ENCODE results near the gene DNAI2. TPM values are rescaled to one million over a fixed set of nuclear protein-coding genes. Genes with fewer than 3 reads are reported as not detected.

Gene DNAI2
- total and polyA plus RNA-seq, 9 of the 15 experiments (the other 6 are each of a cell fraction or from before 2014, with no cell fraction given), result not detected

DNA sequence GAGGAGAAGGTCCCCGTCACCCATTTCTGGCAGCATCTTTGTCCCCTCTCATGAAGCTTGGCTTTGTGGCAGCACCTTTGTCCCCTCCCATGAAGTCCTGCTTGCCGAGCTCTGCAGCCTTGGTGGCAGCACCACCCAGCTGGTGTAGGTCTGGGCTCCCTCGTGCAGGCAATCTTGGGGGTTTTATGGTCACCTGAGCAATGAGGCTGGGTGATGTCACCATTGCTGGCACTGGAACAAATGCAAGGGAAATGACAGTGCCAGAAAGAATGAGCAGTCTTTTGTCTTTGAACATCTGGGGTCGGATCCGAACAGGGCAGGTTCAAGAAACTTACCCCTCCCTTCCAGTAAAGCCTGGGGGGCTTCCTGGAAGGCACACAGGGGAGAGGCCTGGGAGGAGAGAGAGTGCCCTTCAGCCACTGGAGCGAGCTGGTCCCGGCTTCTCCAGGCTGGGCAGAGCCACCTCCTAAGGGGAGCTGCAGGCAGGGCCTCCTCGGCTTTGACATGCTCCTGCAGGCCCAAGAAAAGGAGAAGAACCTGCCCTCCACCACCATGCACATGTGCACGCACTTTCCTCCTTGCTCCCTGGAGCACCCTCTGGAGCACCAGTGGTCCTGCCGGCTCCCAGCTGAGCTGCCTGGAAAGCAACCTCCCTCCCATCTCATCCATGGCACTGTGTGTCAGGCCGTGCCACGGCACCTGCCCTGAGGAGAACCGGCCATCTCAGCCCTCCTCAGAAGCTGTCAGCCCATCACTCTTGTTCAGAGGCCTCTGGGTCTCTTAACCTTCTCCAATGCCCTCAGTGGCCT, 71.6 kb downstream of the DNAI2 start:
- H3K9me3 ChIP-seq (replicated peaks; ENCODE audit: control insufficient read depth, insufficient read depth, low read depth, low read length), result no peaks in the 10 kb centered on the region
- intact Hi-C loops (cut with micrococcal nuclease), result no loop called here
- DNase-seq (ENCODE audit: extremely low read depth in 1 of 4, low spot score in 3 of 4), result no peak
- ATAC-seq, result no peak
- ChIA-PET POLR2A (interaction anchor here (0.6 to 2.2 kb wide), 3 partner anchors 7 to 67 kb away, joined by 3 to 8 read pairs (median 3); no protein-coding TSS in a partner anchor), CTCF (ENCODE audit: low intra/inter-chr PET ratio) (no interaction called here)
- peaks cover 45 to 82% of the 10 kb centered on the region in 2 experiments for H3K27me3 ChIP-seq (ENCODE audit: control insufficient read depth in 2 of 2, insufficient read depth in 2 of 2, low read length in 2 of 2)
- no peak overlapping the region for H3K9ac ChIP-seq (ENCODE audit: insufficient read depth in 1 of 2, low read depth in 2 of 2, low read length in 2 of 2)
- H2AFZ ChIP-seq (ENCODE audit: low read depth, low read length), result no peak overlapping the region
- FAIRE-seq, result no peak
- H3K4me3 ChIP-seq, result no peak overlapping the region
- H3K27ac ChIP-seq (ENCODE audit: extremely low read depth, low read depth, low read length), result no peak overlapping the region
- in situ Hi-C loops (cut with MboI), result loop anchor here (5.0 kb wide), 1 partner anchor 43 kb away; no protein-coding TSS in a partner anchor
- peaks cover 23% of the 10 kb centered on the region for H4K20me1 ChIP-seq (replicated peaks; ENCODE audit: control insufficient read depth, insufficient read depth, low read length)
- WGBS (ENCODE audit: insufficient coverage, low coverage, missing lambda C conversion rate), result 2% methylated on average over 13 of the region's 13 CpGs
- no peaks in the 10 kb centered on the region for H3K79me2 ChIP-seq (ENCODE audit: control insufficient read depth, insufficient read depth, low read length)
- no peak overlapping the region for H3K4me2 ChIP-seq (ENCODE audit: insufficient read depth, low read length)
- no peaks in the 10 kb centered on the region for H3K36me3 ChIP-seq (ENCODE audit: control insufficient read depth, insufficient read depth, low read length)
- peak; percentile 87 for TF ChIP-seq ZNF263 (CRISPR knock-in tag; IDR thresholded peaks at IDR 0.05; ENCODE audit: borderline replicate concordance)
- TF ChIP-seq STAT5B (CRISPR knock-in tag; IDR thresholded peaks at IDR 0.05), result no peak
- H3K4me1 ChIP-seq (replicated peaks in 1 of 2; ENCODE audit: control insufficient read depth in 2 of 2, insufficient read depth in 2 of 2, low read length in 2 of 2), result peaks cover 0 to 20% of the 10 kb centered on the region in 2 experiments; a peak in 2 of 5 replicates
- H3K9me1 ChIP-seq (ENCODE audit: control insufficient read depth, insufficient read depth, low read length), result no peaks in the 10 kb centered on the region
- BruUV-seq (replicated peaks), result no TSS peak

DNA sequence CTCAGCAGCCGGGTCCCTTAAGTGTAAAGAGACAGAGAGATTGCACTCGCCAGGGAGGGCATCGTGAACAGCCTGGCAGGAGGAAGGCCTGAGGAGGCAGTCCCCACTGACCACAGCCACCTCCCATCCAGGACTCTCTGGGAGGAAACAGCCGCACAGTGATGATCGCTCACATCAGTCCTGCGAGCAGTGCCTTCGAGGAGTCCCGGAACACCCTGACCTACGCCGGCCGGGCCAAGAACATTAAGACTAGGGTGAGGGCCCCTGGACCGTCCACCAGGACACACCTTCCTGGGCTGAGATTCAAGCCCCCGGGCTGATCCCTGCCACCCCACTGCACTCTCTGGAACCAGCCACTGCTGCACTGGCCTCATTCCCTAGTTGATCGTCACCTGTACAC, 73.6 kb downstream of the DNAI2 start:
- WGBS (ENCODE audit: insufficient coverage, low coverage, missing lambda C conversion rate), result 2% methylated on average over 13 of the region's 14 CpGs
- no peak overlapping the region for H3K27ac ChIP-seq (ENCODE audit: extremely low read depth, low read depth, low read length)
- H4K20me1 ChIP-seq (replicated peaks; ENCODE audit: control insufficient read depth, insufficient read depth, low read length), result peaks cover 23% of the 10 kb centered on the region
- peaks cover 53 to 94% of the 10 kb centered on the region in 2 experiments for H3K27me3 ChIP-seq (ENCODE audit: control insufficient read depth in 2 of 2, insufficient read depth in 2 of 2, low read length in 2 of 2)
- no peaks in the 10 kb centered on the region for H3K9me1 ChIP-seq (ENCODE audit: control insufficient read depth, insufficient read depth, low read length)
- BruUV-seq (replicated peaks), result no TSS peak
- no peak for DNase-seq (ENCODE audit: extremely low read depth in 1 of 4, low spot score in 3 of 4)
- no peak overlapping the region for H3K4me3 ChIP-seq
- H2AFZ ChIP-seq (ENCODE audit: low read depth, low read length), result no peak overlapping the region
- H3K4me2 ChIP-seq (ENCODE audit: insufficient read depth, low read length), result no peak overlapping the region
- intact Hi-C loops (cut with micrococcal nuclease) (no loop called here), in situ Hi-C loops (cut with MboI) (loop anchor here (5.0 kb wide), 1 partner anchor 45 kb away; no protein-coding TSS in a partner anchor)
- no peak overlapping the region for H3K9ac ChIP-seq (ENCODE audit: insufficient read depth in 1 of 2, low read depth in 2 of 2, low read length in 2 of 2)
- H3K4me1 ChIP-seq (replicated peaks in 1 of 2; ENCODE audit: control insufficient read depth in 2 of 2, insufficient read depth in 2 of 2, low read length in 2 of 2), result peaks cover 0 to 30% of the 10 kb centered on the region in 2 experiments; a peak in 2 of 5 replicates
- ATAC-seq, result peak; percentile 13; the same call in 1 of the 3 replicates
- POLR2A ChIA-PET, result interaction anchor here (2.2 kb wide), 1 partner anchor 9 kb away, joined by 8 read pairs; no protein-coding TSS in a partner anchor
- H3K9me3 ChIP-seq (replicated peaks; ENCODE audit: control insufficient read depth, insufficient read depth, low read depth, low read length), result no peaks in the 10 kb centered on the region
- CTCF ChIA-PET (ENCODE audit: low intra/inter-chr PET ratio), result no interaction called here
- FAIRE-seq, result no peak
- no peaks in the 10 kb centered on the region for H3K79me2 ChIP-seq (ENCODE audit: control insufficient read depth, insufficient read depth, low read length)
- no peaks in the 10 kb centered on the region for H3K36me3 ChIP-seq (ENCODE audit: control insufficient read depth, insufficient read depth, low read length)
- TF ChIP-seq, protein P1, sequence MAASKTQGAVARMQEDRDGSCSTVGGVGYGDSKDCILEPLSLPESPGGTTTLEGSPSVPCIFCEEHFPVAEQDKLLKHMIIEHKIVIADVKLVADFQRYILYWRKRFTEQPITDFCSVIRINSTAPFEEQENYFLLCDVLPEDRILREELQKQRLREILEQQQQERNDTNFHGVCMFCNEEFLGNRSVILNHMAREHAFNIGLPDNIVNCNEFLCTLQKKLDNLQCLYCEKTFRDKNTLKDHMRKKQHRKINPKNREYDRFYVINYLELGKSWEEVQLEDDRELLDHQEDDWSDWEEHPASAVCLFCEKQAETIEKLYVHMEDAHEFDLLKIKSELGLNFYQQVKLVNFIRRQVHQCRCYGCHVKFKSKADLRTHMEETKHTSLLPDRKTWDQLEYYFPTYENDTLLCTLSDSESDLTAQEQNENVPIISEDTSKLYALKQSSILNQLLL (CRISPR knock-in tag; IDR thresholded peaks at IDR 0.05; ENCODE audit: borderline replicate concordance), result no peak
- TF ChIP-seq RHOXF2B (CRISPR knock-in tag; conservative IDR thresholded peaks at IDR 0.05) (no peak), ZSCAN29 (IDR thresholded peaks at IDR 0.05) (no peak), KAT8 (IDR thresholded peaks at IDR 0.05; ENCODE audit: low read depth) (no peak), SIRT6 (IDR thresholded peaks at IDR 0.05; ENCODE audit: low read depth, low read length) (no peak), PHF21A (IDR thresholded peaks at IDR 0.05; ENCODE audit: borderline replicate concordance, low read depth) (no peak), MECOM (CRISPR knock-in tag; IDR thresholded peaks at IDR 0.05) (no peak), RBM34 (IDR thresholded peaks at IDR 0.05; ENCODE audit: borderline replicate concordance, insufficient read depth, low read length) (no peak)
- TF ChIP-seq, protein P2, sequence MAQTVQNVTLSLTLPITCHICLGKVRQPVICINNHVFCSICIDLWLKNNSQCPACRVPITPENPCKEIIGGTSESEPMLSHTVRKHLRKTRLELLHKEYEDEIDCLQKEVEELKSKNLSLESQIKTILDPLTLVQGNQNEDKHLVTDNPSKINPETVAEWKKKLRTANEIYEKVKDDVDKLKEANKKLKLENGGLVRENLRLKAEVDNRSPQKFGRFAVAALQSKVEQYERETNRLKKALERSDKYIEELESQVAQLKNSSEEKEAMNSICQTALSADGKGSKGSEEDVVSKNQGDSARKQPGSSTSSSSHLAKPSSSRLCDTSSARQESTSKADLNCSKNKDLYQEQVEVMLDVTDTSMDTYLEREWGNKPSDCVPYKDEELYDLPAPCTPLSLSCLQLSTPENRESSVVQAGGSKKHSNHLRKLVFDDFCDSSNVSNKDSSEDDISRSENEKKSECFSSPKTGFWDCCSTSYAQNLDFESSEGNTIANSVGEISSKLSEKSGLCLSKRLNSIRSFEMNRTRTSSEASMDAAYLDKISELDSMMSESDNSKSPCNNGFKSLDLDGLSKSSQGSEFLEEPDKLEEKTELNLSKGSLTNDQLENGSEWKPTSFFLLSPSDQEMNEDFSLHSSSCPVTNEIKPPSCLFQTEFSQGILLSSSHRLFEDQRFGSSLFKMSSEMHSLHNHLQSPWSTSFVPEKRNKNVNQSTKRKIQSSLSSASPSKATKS (CRISPR knock-in tag; IDR thresholded peaks at IDR 0.05), result no peak

Data from K562 (cell line).